ENCODE results near the gene UTS2B.

UTS2B gene

DNA sequence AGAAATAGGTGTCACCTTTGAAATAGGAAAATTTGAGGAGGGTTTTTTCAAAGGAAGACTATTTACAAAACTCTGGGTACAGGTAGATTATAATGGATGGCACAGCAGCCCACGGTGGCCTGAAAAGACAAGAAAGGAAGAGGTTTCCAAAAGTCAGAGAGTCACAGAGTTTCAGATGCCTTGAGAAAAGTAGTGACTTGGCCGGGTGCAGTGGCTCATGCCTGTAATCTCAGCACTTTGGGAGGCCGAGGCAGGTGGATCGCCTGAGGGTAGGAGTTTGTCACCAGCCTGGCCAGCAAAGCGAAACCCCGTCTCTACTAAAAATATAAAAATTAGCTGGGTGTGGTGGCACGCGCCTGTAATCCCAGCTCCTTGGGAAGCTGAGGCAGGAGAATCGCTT lies 96.1 kb downstream of the UTS2B start:
- TF ChIP-seq, protein P1, sequence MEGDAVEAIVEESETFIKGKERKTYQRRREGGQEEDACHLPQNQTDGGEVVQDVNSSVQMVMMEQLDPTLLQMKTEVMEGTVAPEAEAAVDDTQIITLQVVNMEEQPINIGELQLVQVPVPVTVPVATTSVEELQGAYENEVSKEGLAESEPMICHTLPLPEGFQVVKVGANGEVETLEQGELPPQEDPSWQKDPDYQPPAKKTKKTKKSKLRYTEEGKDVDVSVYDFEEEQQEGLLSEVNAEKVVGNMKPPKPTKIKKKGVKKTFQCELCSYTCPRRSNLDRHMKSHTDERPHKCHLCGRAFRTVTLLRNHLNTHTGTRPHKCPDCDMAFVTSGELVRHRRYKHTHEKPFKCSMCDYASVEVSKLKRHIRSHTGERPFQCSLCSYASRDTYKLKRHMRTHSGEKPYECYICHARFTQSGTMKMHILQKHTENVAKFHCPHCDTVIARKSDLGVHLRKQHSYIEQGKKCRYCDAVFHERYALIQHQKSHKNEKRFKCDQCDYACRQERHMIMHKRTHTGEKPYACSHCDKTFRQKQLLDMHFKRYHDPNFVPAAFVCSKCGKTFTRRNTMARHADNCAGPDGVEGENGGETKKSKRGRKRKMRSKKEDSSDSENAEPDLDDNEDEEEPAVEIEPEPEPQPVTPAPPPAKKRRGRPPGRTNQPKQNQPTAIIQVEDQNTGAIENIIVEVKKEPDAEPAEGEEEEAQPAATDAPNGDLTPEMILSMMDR (IDR thresholded peaks at IDR 0.05) = no peak

DNA sequence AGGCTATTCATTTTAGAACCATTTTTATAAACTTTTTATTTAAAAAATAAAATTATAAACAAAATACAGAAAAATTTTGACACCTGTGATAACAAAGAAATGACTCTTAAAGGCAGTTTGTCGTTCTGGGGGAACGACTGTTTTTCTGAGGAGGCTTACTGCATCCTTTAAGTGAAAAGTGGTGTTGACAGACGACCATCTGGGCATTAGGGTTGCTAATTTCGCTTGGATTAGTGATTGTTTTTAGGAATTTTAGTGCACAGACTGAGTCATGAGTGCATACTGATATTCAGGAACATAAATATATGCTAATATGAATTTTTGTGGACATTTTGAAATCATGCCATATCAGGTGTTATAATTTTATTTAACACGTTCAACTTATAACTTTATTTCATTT lies 102.8 kb downstream of the UTS2B start:
- TF ChIP-seq, protein P1 (IDR thresholded peaks at IDR 0.05) = no peak

DNA sequence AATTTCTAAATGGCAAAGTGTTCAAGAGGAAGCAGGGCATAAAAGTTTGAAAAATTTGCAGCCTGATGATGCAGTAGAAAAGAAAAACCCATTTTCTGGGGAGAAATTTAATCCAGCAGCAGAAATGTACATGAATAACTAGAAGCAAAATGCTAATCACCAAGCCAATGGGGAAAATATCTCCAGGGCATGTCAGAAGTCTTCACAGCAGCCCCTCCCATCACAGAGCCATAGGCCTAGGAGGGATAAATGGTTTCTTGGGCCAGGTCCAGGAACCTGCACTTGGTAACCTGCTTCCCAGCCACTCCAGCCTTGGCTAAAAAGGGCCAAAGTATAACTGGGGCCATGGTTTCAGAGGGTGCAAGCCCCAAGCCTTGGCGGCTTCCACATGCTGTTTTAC lies 108.7 kb downstream of the UTS2B start:
- TF ChIP-seq, protein P1 (IDR thresholded peaks at IDR 0.05) = no peak

DNA sequence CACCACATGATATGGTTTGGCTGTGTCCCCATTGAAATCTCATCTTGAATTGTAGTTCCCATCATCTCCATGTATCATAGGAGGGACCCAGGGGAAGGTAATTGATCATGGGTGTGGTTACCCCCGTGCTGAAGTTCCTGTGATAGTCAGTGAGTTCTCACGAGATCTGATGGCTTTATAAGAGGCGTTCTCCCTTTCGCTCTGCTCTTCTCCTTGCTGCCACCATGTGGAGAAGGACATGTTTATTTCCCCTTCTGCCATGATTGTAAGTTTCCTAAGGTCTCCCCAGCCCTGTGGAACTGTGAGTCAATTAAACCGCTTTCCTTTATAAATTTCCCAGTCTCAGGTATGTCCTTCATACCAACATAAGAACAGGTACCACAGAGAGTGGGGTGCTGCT lies 109.4 kb downstream of the UTS2B start:
- TF ChIP-seq, protein P1 (IDR thresholded peaks at IDR 0.05) = no peak

DNA sequence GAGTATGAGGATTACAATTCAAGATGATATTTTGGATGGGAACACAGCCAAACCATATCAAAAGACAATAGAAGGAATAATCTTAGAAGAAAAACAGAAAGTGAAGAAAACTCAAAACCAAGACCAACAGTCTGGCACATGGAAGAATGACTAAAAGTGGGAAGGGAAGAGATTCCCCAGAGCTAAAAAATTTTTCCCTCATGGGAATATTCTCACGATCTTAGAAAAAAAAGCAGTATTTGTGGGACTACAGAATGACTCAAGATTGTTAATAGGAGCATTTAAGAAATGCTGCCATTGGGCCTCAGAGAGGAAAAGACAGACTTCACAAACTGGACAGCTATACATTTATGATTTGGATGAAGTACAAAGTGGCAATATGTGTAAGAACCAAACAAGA lies 113.0 kb downstream of the UTS2B start:
- TF ChIP-seq, protein P1 (IDR thresholded peaks at IDR 0.05) = no peak
